SIG-M5 treated with dmso at 0.1 percent for 504 hours (cell line): ENCODE data around the gene OVOL3.
"Not testable (repeated sequence)": the region's sequence is repeated elsewhere in the genome, so short reads cannot be mapped to it uniquely, and the experiment has no call there.

Experiments used
- DNase-seq: peaks from one replicate; lab custom pipeline; 2025; ENCODE audit not compliant: unreplicated experiment; lab: John Stamatoyannopoulos, UW

Gene OVOL3

GRCh38 chr19:36128392-36128736, 17.4 kb downstream of the OVOL3 start:
- peak; percentile 76 for DNase-seq

GRCh38 chr19:36131221-36131620, 20.3 kb downstream of the OVOL3 start:
- DNase-seq: not testable (repeated sequence)

- not testable (repeated sequence) for DNase-seq
These were observed 23.9 kb downstream of the OVOL3 start for GRCh38 chr19:36134867-36135266.

GRCh38 chr19:36136964-36137686, 26.2 kb downstream of the OVOL3 start:
- peak; percentile 64 for DNase-seq

- DNase-seq: no peak
These were observed 28.2 kb downstream of the OVOL3 start for GRCh38 chr19:36139120-36139472.

GRCh38 chr19:36139473-36140303, 28.7 kb downstream of the OVOL3 start, which contains the start of gene CAPNS1:
Gene CAPNS1 (plus strand): TSS chr19:36140066. CDS start chr19:36141012, 946 bp downstream.
- peak; percentile 88 for DNase-seq

- DNase-seq: peak; percentile 62
These were observed 29.5 kb downstream of the OVOL3 start for GRCh38 chr19:36140304-36141038.

GRCh38 chr19:36141039-36141927, 30.3 kb downstream of the OVOL3 start:
- DNase-seq: peak; percentile 68

- DNase-seq: no peak
These were observed 31.1 kb downstream of the OVOL3 start for GRCh38 chr19:36142046-36142445.

GRCh38 chr19:36142496-36142895, 31.6 kb downstream of the OVOL3 start:
- DNase-seq: no peak

GRCh38 chr19:36144624-36145023, 33.7 kb downstream of the OVOL3 start:
- no peak for DNase-seq

- no peak for DNase-seq
These were observed 38.9 kb downstream of the OVOL3 start for GRCh38 chr19:36149673-36150406.

- no peak for DNase-seq
These were observed 39.6 kb downstream of the OVOL3 start for GRCh38 chr19:36150586-36150985.

- no peak for DNase-seq
These were observed 40.4 kb downstream of the OVOL3 start for GRCh38 chr19:36151144-36152018.

GRCh38 chr19:36152019-36152351, 41.0 kb downstream of the OVOL3 start:
- DNase-seq: no peak

- no peak for DNase-seq
These were observed 41.6 kb downstream of the OVOL3 start, which contains the start of gene COX7A1 for GRCh38 chr19:36152352-36153091. Gene COX7A1 (minus strand): TSS chr19:36152447. CDS start chr19:36152407, 40 bp downstream.

- DNase-seq: no peak
These were observed 42.2 kb downstream of the OVOL3 start for GRCh38 chr19:36153126-36153525.
